Parathyroid adenoma (tissue), 2 donors: Measurements from ENCODE around the gene CHST8.
"Not testable (repeated sequence)": the region's sequence is repeated elsewhere in the genome, so short reads cannot be mapped to it uniquely, and the experiment has no call there.

ENCODE experiments used
- H2AFZ ChIP-seq: fragments of 300-600 bp; sonication (generic); one replicate; pipeline ENCODE4 v1.7.0; 2017; ENCODE audit warnings: antibody characterized with exemption, mild to moderate bottlenecking
- H3K27ac ChIP-seq: fragments of 300-600 bp; sonication (generic); one replicate; pipeline ENCODE4 v1.7.0; 2017
- H3K27me3 ChIP-seq: fragments of 300-600 bp; sonication (generic); one replicate; pipeline ENCODE4 v1.7.0; 2017; ENCODE audit warnings: low read length; ENCODE audit not compliant: control insufficient read depth, insufficient read depth
- H3K36me3 ChIP-seq: fragments of 300-600 bp; sonication (generic); one replicate; pipeline ENCODE4 v1.7.0; 2017; ENCODE audit warnings: low read length; ENCODE audit not compliant: control insufficient read depth, insufficient read depth
- H3K4me1 ChIP-seq: fragments of 300-600 bp; sonication (generic); one replicate; pipeline ENCODE4 v1.7.0; 2017; ENCODE audit warnings: control low read depth
- H3K4me2 ChIP-seq: fragments of 300-600 bp; sonication (generic); one replicate; pipeline ENCODE4 v1.7.0; 2017; ENCODE audit warnings: low read length
- H3K4me3 ChIP-seq: fragments of 300-600 bp; sonication (generic); one replicate; pipeline ENCODE4 v1.7.0; 2017; ENCODE audit warnings: low read depth, low read length
- H3K79me2 ChIP-seq: fragments of 300-600 bp; sonication (generic); one replicate; pipeline ENCODE4 v1.7.0; 2017; ENCODE audit warnings: control low read depth
- H3K9ac ChIP-seq: fragments of 300-600 bp; sonication (generic); one replicate; pipeline ENCODE4 v1.7.0; 2017; ENCODE audit warnings: mild to moderate bottlenecking
- H3K9me3 ChIP-seq: fragments of 300-600 bp; sonication (generic); one replicate; pipeline ENCODE4 v1.7.0; 2017; ENCODE audit warnings: low read length; ENCODE audit not compliant: control insufficient read depth
- CTCF ChIP-seq: fragments of 300-600 bp; sonication (generic); IDR thresholded peaks from one replicate; pipeline ENCODE4 v1.7.0; 2017; ENCODE audit warnings: antibody characterized with exemption, mild to moderate bottlenecking
- donor health status: primary hyperparathyroidism.

CHST8 gene

GRCh38 chr19:33616346-33616745 is 5.4 kb upstream of the CHST8 start:
- Histone ChIP-seq H3K4me3 (no peak overlapping the region), H3K79me2 (no peaks in the 10 kb centered on the region), H3K27ac (no peak overlapping the region), H3K36me3 (no peaks in the 10 kb centered on the region), H2AFZ (no peak overlapping the region), H3K9me3 (no peaks in the 10 kb centered on the region), H3K4me1 (no peaks in the 10 kb centered on the region), H3K4me2 (no peak overlapping the region), H3K9ac (no peak overlapping the region), H3K27me3 (no peaks in the 10 kb centered on the region)
- no peak for TF ChIP-seq CTCF

DNA sequence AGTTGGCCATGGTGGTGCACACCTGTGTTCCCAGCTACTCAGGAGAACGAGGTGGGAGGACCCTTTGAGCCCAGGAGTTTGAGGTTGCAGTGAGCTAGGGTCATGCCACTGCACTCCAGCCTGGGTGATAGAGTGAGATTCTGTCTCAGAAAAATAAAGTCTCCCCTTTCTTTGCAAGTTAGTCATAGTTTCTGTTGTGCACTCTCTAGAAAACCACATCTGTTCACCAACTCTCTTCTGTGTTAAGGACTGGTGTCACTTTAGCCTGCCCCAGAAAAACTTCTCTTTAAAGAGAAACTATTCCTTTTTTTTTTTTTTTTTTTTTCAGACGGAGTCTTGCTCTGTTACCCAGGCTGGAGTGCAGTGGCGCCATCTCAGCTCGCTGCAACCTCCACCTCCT is 4.9 kb upstream of the CHST8 start:
- no peak overlapping the region for H3K4me2 ChIP-seq
- no peaks in the 10 kb centered on the region for H3K4me1 ChIP-seq
- no peaks in the 10 kb centered on the region for H3K9me3 ChIP-seq
- H3K27me3 ChIP-seq: no peaks in the 10 kb centered on the region
- H3K79me2 ChIP-seq: no peaks in the 10 kb centered on the region
- no peak overlapping the region for H3K27ac ChIP-seq
- no peak for TF ChIP-seq CTCF
- H3K36me3 ChIP-seq: no peaks in the 10 kb centered on the region
- H2AFZ ChIP-seq: no peak overlapping the region
- H3K4me3 ChIP-seq: no peak overlapping the region
- H3K9ac ChIP-seq: no peak overlapping the region

DNA sequence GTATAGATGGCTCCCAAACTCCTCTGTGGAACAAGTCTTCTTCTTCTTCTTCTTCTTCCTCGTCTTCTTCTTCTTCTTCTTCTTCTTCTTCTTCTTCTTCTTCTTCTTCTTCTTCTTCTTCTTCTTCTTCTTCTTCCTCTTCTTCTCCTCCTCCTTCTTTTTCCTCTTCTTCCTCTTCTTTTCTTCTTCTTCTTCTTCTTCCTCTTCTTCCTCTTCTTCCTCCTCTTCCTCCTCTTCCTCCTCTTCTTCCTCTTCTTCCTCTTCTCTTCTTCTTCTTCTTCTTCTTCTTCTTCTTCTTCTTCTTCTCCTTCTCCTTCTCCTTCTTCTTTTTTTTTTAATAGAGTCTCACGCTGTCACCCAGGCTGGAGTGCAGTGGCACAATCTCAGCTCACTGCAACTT is 3.4 kb upstream of the CHST8 start:
- not testable (repeated sequence) for H3K36me3 ChIP-seq, H3K9ac ChIP-seq, H2AFZ ChIP-seq, H3K27me3 ChIP-seq, H3K4me1 ChIP-seq, H3K9me3 ChIP-seq, H3K4me3 ChIP-seq, H3K79me2 ChIP-seq, H3K4me2 ChIP-seq, H3K27ac ChIP-seq

- no peak overlapping the region for H3K4me2 ChIP-seq
- H3K4me1 ChIP-seq: no peaks in the 10 kb centered on the region
- peaks cover 5% of the 10 kb centered on the region for H3K27me3 ChIP-seq
- no peak overlapping the region for H3K27ac ChIP-seq
- no peak overlapping the region for H2AFZ ChIP-seq
- no peak overlapping the region for H3K4me3 ChIP-seq
- H3K9me3 ChIP-seq: no peaks in the 10 kb centered on the region
- no peaks in the 10 kb centered on the region for H3K79me2 ChIP-seq
- no peak for TF ChIP-seq CTCF
- H3K9ac ChIP-seq: no peak overlapping the region
- no peaks in the 10 kb centered on the region for H3K36me3 ChIP-seq
These were observed 2.9 kb upstream of the CHST8 start for GRCh38 chr19:33618884-33619283.

DNA sequence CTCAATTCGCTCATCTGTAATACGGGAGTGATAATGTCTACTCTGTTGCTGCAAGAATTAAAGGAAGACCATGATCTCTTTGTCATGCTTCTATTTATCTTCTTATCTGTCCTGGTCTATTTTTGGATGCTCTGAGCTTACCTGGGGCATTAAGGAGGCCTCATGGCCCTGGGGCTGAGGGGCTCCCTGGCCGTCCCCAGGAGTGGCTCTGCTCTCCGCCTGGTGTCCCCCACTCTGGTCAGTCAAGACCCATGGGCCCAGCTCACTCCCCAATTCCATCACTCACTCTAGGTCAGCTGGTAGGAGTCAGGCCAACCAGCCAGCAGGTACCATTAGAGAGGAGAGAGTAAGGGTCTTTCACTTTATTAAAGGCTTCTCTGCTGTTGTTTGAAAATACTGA is 1.1 kb upstream of the CHST8 start:
- peaks cover 5% of the 10 kb centered on the region for H3K27me3 ChIP-seq
- H3K9me3 ChIP-seq: no peaks in the 10 kb centered on the region
- H3K27ac ChIP-seq: no peak overlapping the region
- no peak overlapping the region for H2AFZ ChIP-seq
- H3K4me2 ChIP-seq: no peak overlapping the region
- no peak overlapping the region for H3K4me3 ChIP-seq
- no peaks in the 10 kb centered on the region for H3K36me3 ChIP-seq
- H3K79me2 ChIP-seq: no peaks in the 10 kb centered on the region
- H3K9ac ChIP-seq: no peak overlapping the region
- no peaks in the 10 kb centered on the region for H3K4me1 ChIP-seq
- TF ChIP-seq CTCF: no peak
